Measurements from ENCODE around the gene NCDN.

GRCh38 chr1:35615440-35615839 lies 57.8 kb downstream of the NCDN start:
- no peak for TF ChIP-seq CTCF (conservative IDR thresholded peaks at IDR 0.05; ENCODE audit: low read length)
- TF ChIP-seq EZH2phosphoT487 (IDR thresholded peaks at IDR 0.05; ENCODE audit: borderline replicate concordance, low read depth, low read length), result no peak

Measured in OCI-LY7 (cell line).